Heart left ventricle (tissue), 16 donors: ENCODE measurements around the gene TMEM11. TPM values are rescaled to one million over a fixed set of nuclear protein-coding genes. Genes with fewer than 3 reads are reported as not detected.
A peak's percentile ranks its signal among the peaks of the same experiment; 100 is the strongest.

Experiments used
- ATAC-seq, 4 donors: fragments of 200-7000 bp; cut with Tn5 transposase; one replicate each; pipeline ENCODE4 v1.9.1; 2020 to 2022; ENCODE audit warnings: moderate library complexity in 4 of 4, mild to moderate bottlenecking in 3 of 4, moderate number of reproducible peaks in 1 of 4
- DNase-seq, 5 donors: peaks; one replicate each; pipeline ENCODE4 v3.0.0-alpha.2; 2020
- H3K27ac ChIP-seq, 12 donors: fragments of 200-600 bp; sonication (generic) in 4 of 12; one replicate each; pipeline versions ENCODE4 v1.5.0 to v1.8.0; 2016 to 2022; ENCODE audit warnings: mild to moderate bottlenecking in 2 of 12
- H3K27me3 ChIP-seq, 9 donors: fragments of 200-600 bp; sonication (generic) in 2 of 9; one replicate each; pipeline versions ENCODE4 v1.5.1 to v1.8.0; 2016 to 2022; ENCODE audit warnings: mild to moderate bottlenecking in 3 of 9
- H3K36me3 ChIP-seq, 9 donors: fragments of 200-600 bp; sonication (generic) in 2 of 9; one replicate each; pipeline versions ENCODE4 v1.5.0 to v1.8.0; 2018 to 2022; ENCODE audit warnings: mild to moderate bottlenecking in 2 of 9
- H3K4me1 ChIP-seq, 12 donors: fragments of 200-600 bp; sonication (generic) in 4 of 12; one replicate each; pipeline versions ENCODE4 v1.5.0 to v1.8.0; 2016 to 2022; ENCODE audit warnings: mild to moderate bottlenecking in 3 of 12
- H3K4me3 ChIP-seq, 12 donors: fragments of 200-600 bp; sonication (generic) in 4 of 12; one replicate each; pipeline versions ENCODE4 v1.5.0 to v1.8.0; 2017 to 2022; ENCODE audit warnings: mild to moderate bottlenecking in 9 of 12, moderate library complexity in 4 of 12
- H3K9me3 ChIP-seq, 12 donors: fragments of 200-600 bp; sonication (generic) in 4 of 12; one replicate each; pipeline versions ENCODE4 v1.5.0 to v1.8.0; 2016 to 2022; ENCODE audit warnings: mild to moderate bottlenecking in 1 of 12
- POLR2A ChIP-seq, 2 donors: fragments of 450-650 bp; IDR thresholded peaks; one replicate each; pipeline ENCODE4 v1.6.1; 2017; ENCODE audit warnings: antibody characterized with exemption in 2 of 2, mild to moderate bottlenecking in 2 of 2, moderate library complexity in 2 of 2
- WGBS, 4 donors: extraction: QIAGEN DNeasy Blood & Tissue Kit in 2 of 4; methylation state at CpG; one replicate each; pipeline versions ENCODE4 v1.1.5 to v1.1.7; 2013 to 2018; 5-methylcytosine and 5-hydroxymethylcytosine counted together
- intact Hi-C, 10 donors: fragments of 100-400 bp; cut with DNase I; formaldehyde crosslinking; loops; one replicate each; pipeline versions ENCODE4 v1.11.1 to v1.14.2; 2022
- polyA plus RNA-seq, 2 donors: library from polyadenylated mRNA; stranded (reverse); fragments of 200-250 nt; gene quantifications; one replicate each; pipeline ENCODE4 v1.2.3, GENCODE V29; 2013
- total RNA-seq, 9 donors: library from RNA; depleted of rRNA in 2 of 9; stranded (reverse); fragments of >200 nt in 2 of 9; fragmentation: NEBNext Ultra II Directional in 3 of 9; extraction: Animal tissue kit (Norgen Biotek cat#: 25700) in 3 of 9; gene quantifications; one replicate each; pipeline versions ENCODE4 v1.1.0 to v1.2.4, GENCODE V29; 2016 to 2023
- TF ChIP-seq, protein P1 (sequence below), 12 donors: fragments of 200-600 bp; sonication (generic) in 4 of 12; IDR thresholded peaks; one replicate each; pipeline versions ENCODE4 v1.5.0 to v1.8.0; 2018 to 2022; ENCODE audit warnings: antibody characterized with exemption in 12 of 12, mild to moderate bottlenecking in 5 of 12
- donor health status: ischemic (EF 13 %, LVEDD 7.1; RV severe dilation, severe dysfunction).
- donor health status: healthy with polysubstance abuse.
- donor health status: DM: no; HTN: yes; CAD: no.
- donor health status: DM: no; HTN: no; CAD: no.
- donor health status: ischemic (EF 25% LVEDD 6.9; RV normal size, moderate dysfunction).
- donor health status: ischemic (EF 25% LVEDD 5.7; RV mildly dilated, moderate dysfunction).
- donor health status: healthy.
- donor health status: DM: yes; HTN: yes; CAD: no.
- donor health status: ischemic (EF 35%, LVEDD 5.7; RV mildly dilated, moderate dysfunction).
- donor health status: nonischemic (EF 11% LVEDD 7.7; RV severe dilation, severe dysfunction).
- donor health status: DM: yes; HTN: yes; CAD: no.
- donor health status: PGD.
- donor health status: ischemic (EF 29% LVEDD 5.4; RV normal size, mild dysfunction).
- donor health status: nonischemic (EF 23%, LVEDD 6.1; RV moderate dilation, normal function).

TMEM11 gene
- total and polyA plus RNA-seq, 11 donors = 23.2 to 59.7 (median 33.0) TPM

DNA sequence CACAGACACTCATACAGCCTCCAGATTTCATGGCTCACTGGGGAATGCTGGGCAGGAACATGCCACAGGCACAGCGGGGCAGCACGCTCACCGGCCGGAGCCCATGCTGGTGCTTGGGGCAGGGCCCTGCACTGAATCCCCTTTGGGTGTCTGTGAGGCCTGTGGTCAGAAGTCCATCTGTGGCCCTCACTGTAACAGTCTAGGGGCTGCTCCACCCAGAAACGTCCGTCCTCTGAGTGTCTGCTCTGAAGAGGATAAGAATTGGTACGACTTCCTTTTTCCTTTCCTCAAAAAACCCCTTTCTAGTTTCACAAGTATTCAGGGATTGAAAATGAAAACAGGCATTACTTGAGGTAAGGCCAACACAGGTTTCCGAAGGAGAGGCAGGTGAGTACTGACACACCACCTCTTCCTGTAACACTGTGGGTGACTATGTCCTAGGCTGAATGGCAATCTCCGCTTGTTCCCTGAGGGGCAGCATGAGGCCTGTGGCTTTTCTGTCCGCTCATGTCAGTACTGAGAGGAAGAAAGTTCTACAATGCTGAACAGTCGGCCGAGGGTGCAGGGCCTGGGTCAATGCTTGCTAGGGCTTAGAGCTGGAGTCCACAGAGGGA, 42.5 kb downstream of the TMEM11 start:
- TF ChIP-seq, protein P1, sequence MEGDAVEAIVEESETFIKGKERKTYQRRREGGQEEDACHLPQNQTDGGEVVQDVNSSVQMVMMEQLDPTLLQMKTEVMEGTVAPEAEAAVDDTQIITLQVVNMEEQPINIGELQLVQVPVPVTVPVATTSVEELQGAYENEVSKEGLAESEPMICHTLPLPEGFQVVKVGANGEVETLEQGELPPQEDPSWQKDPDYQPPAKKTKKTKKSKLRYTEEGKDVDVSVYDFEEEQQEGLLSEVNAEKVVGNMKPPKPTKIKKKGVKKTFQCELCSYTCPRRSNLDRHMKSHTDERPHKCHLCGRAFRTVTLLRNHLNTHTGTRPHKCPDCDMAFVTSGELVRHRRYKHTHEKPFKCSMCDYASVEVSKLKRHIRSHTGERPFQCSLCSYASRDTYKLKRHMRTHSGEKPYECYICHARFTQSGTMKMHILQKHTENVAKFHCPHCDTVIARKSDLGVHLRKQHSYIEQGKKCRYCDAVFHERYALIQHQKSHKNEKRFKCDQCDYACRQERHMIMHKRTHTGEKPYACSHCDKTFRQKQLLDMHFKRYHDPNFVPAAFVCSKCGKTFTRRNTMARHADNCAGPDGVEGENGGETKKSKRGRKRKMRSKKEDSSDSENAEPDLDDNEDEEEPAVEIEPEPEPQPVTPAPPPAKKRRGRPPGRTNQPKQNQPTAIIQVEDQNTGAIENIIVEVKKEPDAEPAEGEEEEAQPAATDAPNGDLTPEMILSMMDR (IDR thresholded peaks at IDR 0.05) = no peak
- no peak for TF ChIP-seq POLR2A (IDR thresholded peaks at IDR 0.05)
- DNase-seq (no peak), ATAC-seq (no peak)
- Histone ChIP-seq H3K36me3 (peaks cover 0 to 32% (median 11%) of the 10 kb centered on the region in 9 donors), H3K4me3 (no peak overlapping the region), H3K4me1 (peaks cover 0 to 67% (median 45%) of the 10 kb centered on the region in 12 donors), H3K27me3 (no peaks in the 10 kb centered on the region), H3K9me3 (no peaks in the 10 kb centered on the region), H3K27ac (peak overlapping the region in 7 of 12 donors; percentile 14 to 64 (median 31))
- 84 to 89% (median 85%) methylated on average over 12 of the region's 12 CpGs for WGBS, 4 donors
- intact Hi-C loops = loop anchor here in 2 of 10 donors (2.0 to 5.0 kb wide), 2 partner anchors 41 kb away; partner anchors contain the start of gene TMEM11 (in 1 of the 2)

DNA sequence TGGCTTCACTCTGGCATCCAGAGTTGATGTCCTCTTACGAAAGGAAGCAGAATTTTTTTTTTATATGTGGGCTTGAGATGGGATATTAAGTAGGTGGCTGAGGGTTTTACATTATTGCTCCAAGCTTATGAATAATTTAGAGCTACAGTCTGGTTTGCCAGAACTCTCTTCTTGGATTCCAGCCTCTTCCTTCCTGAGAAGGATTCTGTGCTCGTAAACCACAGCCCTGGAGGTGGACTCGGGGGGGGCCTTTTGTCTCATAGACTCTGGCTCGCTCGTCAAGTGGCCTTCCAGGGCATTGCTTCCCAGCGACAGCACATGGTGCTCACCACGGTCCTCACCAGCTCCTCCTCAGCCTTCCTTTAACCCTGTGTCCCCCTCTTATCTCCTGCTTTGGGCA, 43.2 kb downstream of the TMEM11 start:
- intact Hi-C loops = loop anchor here in 2 of 10 donors (2.0 to 5.0 kb wide), 2 partner anchors 41 to 42 kb away; partner anchors contain the start of gene TMEM11 (in 1 of the 2)
- no peak for TF ChIP-seq POLR2A (IDR thresholded peaks at IDR 0.05)
- TF ChIP-seq, protein P1 (IDR thresholded peaks at IDR 0.05) = no peak
- no peaks in the 10 kb centered on the region for H3K27me3 ChIP-seq
- 43 to 72% (median 50%) methylated on average over 7 of the region's 7 CpGs for WGBS, 4 donors
- DNase-seq (no peak), ATAC-seq (peak in 1 of 4 donors; percentile 7)
- H3K36me3 ChIP-seq = peaks cover 0 to 32% (median 11%) of the 10 kb centered on the region in 9 donors
- H3K4me1 ChIP-seq = peaks cover 0 to 73% (median 51%) of the 10 kb centered on the region in 12 donors
- no peak overlapping the region for H3K4me3 ChIP-seq
- no peaks in the 10 kb centered on the region for H3K9me3 ChIP-seq
- H3K27ac ChIP-seq = peak overlapping the region in 7 of 12 donors; percentile 14 to 64 (median 31)

DNA sequence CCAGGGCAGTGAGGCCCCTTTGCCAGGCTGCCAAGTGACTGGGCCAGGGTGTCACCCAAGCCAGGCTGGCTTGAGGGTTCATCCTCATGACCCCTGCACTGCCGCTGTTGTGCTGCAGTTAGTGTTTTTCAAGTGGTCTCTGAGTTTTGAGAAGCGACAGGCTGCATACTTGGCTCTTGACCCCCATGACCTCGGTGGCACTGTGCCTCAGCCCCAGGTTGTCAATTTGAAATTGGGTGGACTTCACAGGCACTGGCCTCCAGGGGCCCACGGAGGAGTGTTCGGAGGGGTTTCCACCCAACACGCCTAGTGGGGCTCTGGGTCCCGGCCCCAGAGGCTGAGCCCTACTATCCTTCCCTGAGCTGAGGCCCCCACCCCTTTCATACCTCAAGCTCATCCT, 44.5 kb downstream of the TMEM11 start:
- Histone ChIP-seq H3K27ac (peak overlapping the region in 3 of 12 donors; percentile 15 to 49 (median 28)), H3K4me1 (peaks cover 0 to 70% (median 49%) of the 10 kb centered on the region in 12 donors), H3K9me3 (no peaks in the 10 kb centered on the region), H3K4me3 (no peak overlapping the region), H3K36me3 (peaks cover 0 to 26% (median 10%) of the 10 kb centered on the region in 9 donors), H3K27me3 (no peaks in the 10 kb centered on the region)
- WGBS, 4 donors = 43 to 93% (median 89%) methylated on average over 4 to 7 of the region's 7 CpGs
- intact Hi-C loops = loop anchor here in 3 of 10 donors (5.0 kb wide), 1 partner anchor 43 kb away; the partner anchor contains the start of gene TMEM11 (in 3 of the 3)
- ATAC-seq = no peak
- no peak for DNase-seq
- TF ChIP-seq, protein P1 (IDR thresholded peaks at IDR 0.05) = no peak
- no peak for TF ChIP-seq POLR2A (IDR thresholded peaks at IDR 0.05)

DNA sequence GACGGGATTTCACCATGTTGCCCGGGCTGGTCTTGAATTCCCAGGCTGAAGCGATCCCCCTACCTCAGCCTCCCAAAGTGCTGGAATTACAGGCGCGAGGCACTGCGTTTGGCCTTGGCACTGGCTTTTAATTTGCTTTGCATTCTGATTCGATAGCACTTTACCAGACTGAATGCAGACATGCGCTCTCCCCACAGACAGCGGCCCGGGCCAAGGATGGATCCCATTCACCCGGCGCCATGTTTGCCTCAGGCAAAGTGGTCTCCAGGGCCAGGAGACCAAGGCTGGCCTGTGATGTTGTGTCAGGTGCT, 45.5 kb downstream of the TMEM11 start:
- H3K4me3 ChIP-seq = no peak overlapping the region
- DNase-seq = no peak
- H3K9me3 ChIP-seq = no peaks in the 10 kb centered on the region
- ATAC-seq = no peak
- intact Hi-C loops = loop anchor here in 3 of 10 donors (5.0 kb wide), 1 partner anchor 44 kb away; the partner anchor contains the start of gene TMEM11 (in 3 of the 3)
- H3K4me1 ChIP-seq = peaks cover 0 to 63% (median 40%) of the 10 kb centered on the region in 12 donors
- peaks cover 0 to 17% (median 10%) of the 10 kb centered on the region in 9 donors for H3K36me3 ChIP-seq
- WGBS, 4 donors = 96 to 98% (median 96%) methylated on average over 12 of the region's 12 CpGs
- peak overlapping the region in 2 of 12 donors; percentile 79 to 88 for H3K27ac ChIP-seq
- TF ChIP-seq POLR2A (IDR thresholded peaks at IDR 0.05) = no peak
- TF ChIP-seq, protein P1 (IDR thresholded peaks at IDR 0.05) = no peak
- no peaks in the 10 kb centered on the region for H3K27me3 ChIP-seq
